Measurements from ENCODE around the gene TBC1D3G. TPM values are rescaled to one million over a fixed set of nuclear protein-coding genes. Genes with fewer than 3 reads are reported as not detected.
"Not testable (repeated sequence)": the region's sequence is repeated elsewhere in the genome, so short reads cannot be mapped to it uniquely, and the experiment has no call there.

Gene TBC1D3G
- polyA plus RNA-seq (2012; ENCODE audit: insufficient read depth, insufficient read length), result not detected

DNA sequence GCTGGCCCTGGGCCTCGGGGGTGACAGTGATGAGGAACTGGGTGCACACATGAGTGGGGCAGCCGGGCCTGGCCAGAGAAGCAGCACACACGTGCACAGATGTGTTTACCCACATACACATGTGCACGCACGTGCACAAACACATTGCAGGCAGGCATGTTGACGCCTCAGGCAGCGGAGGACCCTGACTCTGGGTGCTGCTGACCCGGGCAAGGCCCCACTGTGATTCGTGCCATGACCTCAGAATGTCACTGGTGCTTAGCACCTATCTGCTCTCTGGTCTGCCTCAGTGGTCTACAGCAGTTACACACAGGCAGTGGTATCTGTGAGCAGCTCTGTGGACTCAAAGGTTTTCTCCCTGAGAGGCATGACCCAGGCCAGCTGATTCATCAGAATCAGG lies at the start of gene TBC1D3G:
TSS of gene TBC1D3G (plus strand) at position 301 of the 400 bp plus-strand sequence. CDS start 1,528 bp downstream, outside the sequence.
- H3K4me3 ChIP-seq (ENCODE audit: low read length); DNase-seq (ENCODE audit: low read depth, low spot score): not testable (repeated sequence)

DNA sequence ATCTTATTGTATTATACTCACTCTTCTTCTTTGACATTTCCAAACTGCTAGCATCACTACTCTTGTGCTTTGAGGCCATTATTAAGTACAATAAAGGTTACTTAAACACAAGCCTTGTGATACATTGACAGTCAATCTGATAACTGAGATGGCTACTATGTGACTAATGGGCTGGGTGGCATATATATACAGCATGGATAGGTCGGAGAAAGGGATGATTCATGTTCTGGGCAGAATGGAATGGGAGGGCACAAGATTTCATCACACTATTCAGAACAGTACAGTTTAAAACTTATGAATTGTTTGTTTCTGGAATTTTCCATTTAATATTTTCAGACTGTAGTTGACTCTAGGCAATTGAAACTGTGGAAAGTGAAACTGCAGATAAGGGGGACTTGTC lies 40.4 kb upstream of the TBC1D3G start:
- DNase-seq (ENCODE audit: low read depth, low spot score); H3K4me3 ChIP-seq (ENCODE audit: low read length): not testable (repeated sequence)

- DNase-seq (ENCODE audit: low read depth, low spot score), result not testable (repeated sequence)
Observed at GRCh38 chr17:36284219-36284618, 39.5 kb upstream of the TBC1D3G start.

GRCh38 chr17:36289965-36290612 lies 33.6 kb upstream of the TBC1D3G start:
- not testable (repeated sequence) for DNase-seq (ENCODE audit: low read depth, low spot score); H3K4me3 ChIP-seq (ENCODE audit: low read length)

More at GRCh38 chr17:36284219-36284618, 39.5 kb upstream of the TBC1D3G start:
- H3K4me3 ChIP-seq (ENCODE audit: low read length), result not testable (repeated sequence)

DNA sequence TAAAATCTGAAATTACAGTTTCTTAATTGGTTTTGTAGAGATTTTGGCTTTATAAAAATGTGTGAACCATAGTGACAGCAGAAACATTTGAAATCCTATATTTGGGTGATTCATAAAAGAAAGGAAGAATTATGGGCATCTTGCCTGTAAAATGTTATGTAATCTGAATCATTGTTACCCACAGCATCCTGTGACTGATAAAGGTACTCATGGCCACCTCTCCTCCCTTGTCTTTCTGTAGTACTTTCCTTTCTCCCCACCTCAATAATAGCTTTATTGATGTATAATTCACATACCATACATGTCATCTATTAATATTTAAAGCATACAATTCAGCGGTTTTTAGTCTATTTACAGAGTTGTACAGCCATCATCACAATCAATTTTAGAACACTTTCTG lies 28.5 kb upstream of the TBC1D3G start:
- not testable (repeated sequence) for DNase-seq (ENCODE audit: low read depth, low spot score)

DNA sequence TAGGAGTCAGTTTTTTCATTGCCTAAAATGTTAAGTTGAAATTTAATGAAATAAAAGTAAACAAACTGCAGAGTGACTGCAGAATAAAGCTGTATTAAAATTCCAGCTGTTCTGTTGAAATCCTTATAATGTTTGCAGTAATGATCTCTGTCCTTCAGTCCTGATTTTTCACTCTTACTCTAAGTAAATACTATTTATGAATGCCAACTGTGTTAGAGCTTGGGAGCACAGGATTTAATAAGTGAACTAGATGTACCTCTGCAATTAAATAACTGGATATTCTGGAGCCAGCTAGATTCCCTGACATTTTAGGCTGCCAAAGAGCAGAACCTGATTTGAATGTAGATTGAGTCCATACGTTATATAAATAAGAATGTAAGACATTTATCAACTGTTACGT lies 7.9 kb upstream of the TBC1D3G start:
- H3K4me3 ChIP-seq (ENCODE audit: low read length); DNase-seq (ENCODE audit: low read depth, low spot score): not testable (repeated sequence)

More for the DNA sequence above, 28.5 kb upstream of the TBC1D3G start:
- H3K4me3 ChIP-seq (ENCODE audit: low read length), result not testable (repeated sequence)

GRCh38 chr17:36362496-36362895 lies 38.8 kb downstream of the TBC1D3G start:
- not testable (repeated sequence) for H3K4me3 ChIP-seq (ENCODE audit: low read length); DNase-seq (ENCODE audit: low read depth, low spot score)

DNA sequence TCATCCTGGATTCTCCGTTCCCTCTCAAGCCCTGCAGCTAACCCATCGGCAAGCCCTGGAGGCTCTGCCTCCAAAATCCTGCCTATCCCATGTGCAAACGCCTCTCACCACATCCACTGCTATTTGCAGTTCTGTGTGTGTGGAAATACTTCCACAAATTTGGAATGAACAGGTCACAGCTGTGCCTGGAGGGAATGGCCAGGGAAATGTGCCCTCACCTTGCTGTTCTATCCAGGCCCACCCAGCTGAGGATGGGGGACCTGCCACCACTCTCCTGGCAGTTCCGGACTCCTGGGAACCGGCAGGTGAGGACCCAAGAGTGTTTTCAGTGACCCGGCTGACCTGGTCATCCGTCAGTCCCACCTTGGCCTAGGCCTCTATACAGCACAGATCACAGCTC lies 52.3 kb downstream of the TBC1D3G start:
- not testable (repeated sequence) for DNase-seq (ENCODE audit: low read depth, low spot score); H3K4me3 ChIP-seq (ENCODE audit: low read length)
